Activated T-cell treated with anti-CD3 and anti-CD28 coated beads, Interleukin-2, amount 50 U/mL, for 1 hour (primary cell): ENCODE measurements around the gene ZNF407.
"Not testable (repeated sequence)": the region's sequence is repeated elsewhere in the genome, so short reads cannot be mapped to it uniquely, and the experiment has no call there.

ENCODE experiments used
- DNase-seq: peaks from one replicate; pipeline ENCODE4 v3.0.0-alpha.2; 2020

ZNF407 gene

GRCh38 chr18:75083761-75084160 lies 486.1 kb downstream of the ZNF407 start:
- DNase-seq, result no peak

GRCh38 chr18:75085676-75086075 lies 488.0 kb downstream of the ZNF407 start:
- DNase-seq, result not testable (repeated sequence)

GRCh38 chr18:75086494-75087034 lies 488.9 kb downstream of the ZNF407 start:
- DNase-seq, result no peak

GRCh38 chr18:75087119-75088020 lies 489.7 kb downstream of the ZNF407 start:
- DNase-seq, result no peak

GRCh38 chr18:75088021-75088506 lies 490.4 kb downstream of the ZNF407 start:
- DNase-seq, result no peak

- no peak for DNase-seq
Measured at GRCh38 chr18:75088622-75089211, 491.0 kb downstream of the ZNF407 start.

GRCh38 chr18:75089748-75090327 lies 492.2 kb downstream of the ZNF407 start:
- DNase-seq, result no peak

- no peak for DNase-seq
Measured at GRCh38 chr18:75090336-75090735, 492.7 kb downstream of the ZNF407 start.

GRCh38 chr18:75097491-75098225 lies 500.0 kb downstream of the ZNF407 start:
- no peak for DNase-seq

GRCh38 chr18:75100832-75101630 lies 503.4 kb downstream of the ZNF407 start:
- DNase-seq, result no peak

- no peak for DNase-seq
Measured at GRCh38 chr18:75101916-75102315, 504.2 kb downstream of the ZNF407 start.

- DNase-seq, result not testable (repeated sequence)
Measured at GRCh38 chr18:75104029-75104428, 506.4 kb downstream of the ZNF407 start.

GRCh38 chr18:75104483-75104882 lies 506.8 kb downstream of the ZNF407 start:
- no peak for DNase-seq

GRCh38 chr18:75105551-75106254 lies 508.0 kb downstream of the ZNF407 start:
- DNase-seq, result no peak

- no peak for DNase-seq
Measured at GRCh38 chr18:75106746-75107145, 509.1 kb downstream of the ZNF407 start.

GRCh38 chr18:75107196-75107930 lies 509.7 kb downstream of the ZNF407 start:
- no peak for DNase-seq

GRCh38 chr18:75107931-75108276 lies 510.2 kb downstream of the ZNF407 start:
- no peak for DNase-seq

GRCh38 chr18:75108579-75109318 lies 511.1 kb downstream of the ZNF407 start:
- no peak for DNase-seq

- no peak for DNase-seq
Measured at GRCh38 chr18:75109319-75109691, 511.6 kb downstream of the ZNF407 start.

- no peak for DNase-seq
Measured at GRCh38 chr18:75109819-75110218, 512.1 kb downstream of the ZNF407 start.
